Skeletal muscle tissue (tissue), 4 donors: ENCODE results near the gene OSBPL1A. TPM values are rescaled to one million over a fixed set of nuclear protein-coding genes. Genes with fewer than 3 reads are reported as not detected.

Experiments used
- H3K27ac ChIP-seq: one replicate; pipeline ENCODE4 v1.7.0; 2013; ENCODE audit warnings: mild to moderate bottlenecking, low read depth, low read length, inconsistent platforms
- H3K27me3 ChIP-seq, 3 donors: one replicate each; pipeline ENCODE4 v1.7.0; 2013; ENCODE audit warnings: low read length in 3 of 3; ENCODE audit not compliant: control insufficient read depth in 3 of 3, insufficient read depth in 3 of 3
- H3K36me3 ChIP-seq, 3 donors: one replicate each; pipeline ENCODE4 v1.7.0; 2013; ENCODE audit warnings: low read length in 3 of 3; ENCODE audit not compliant: control insufficient read depth in 3 of 3, insufficient read depth in 3 of 3
- H3K4me1 ChIP-seq, 3 donors: one replicate each; pipeline ENCODE4 v1.7.0; 2013; ENCODE audit warnings: low read length in 3 of 3, mild to moderate bottlenecking in 3 of 3; ENCODE audit not compliant: control insufficient read depth in 3 of 3, insufficient read depth in 3 of 3
- H3K4me3 ChIP-seq, 3 donors: one replicate each; pipeline ENCODE4 v1.7.0; 2013; ENCODE audit warnings: low read length in 3 of 3
- H3K9ac ChIP-seq, 3 donors: one replicate each; pipeline ENCODE4 v1.7.0; 2013; ENCODE audit warnings: low read length in 3 of 3, mild to moderate bottlenecking in 3 of 3, moderate library complexity in 2 of 3, low read depth in 1 of 3
- H3K9me3 ChIP-seq, 3 donors: one replicate each; pipeline ENCODE4 v1.7.0; 2013; ENCODE audit warnings: low read length in 3 of 3; ENCODE audit not compliant: control insufficient read depth in 3 of 3
- total RNA-seq: library from RNA; depleted of rRNA; stranded (reverse); fragments of >200 nt; gene quantifications from one replicate; pipeline ENCODE4 v1.2.3, GENCODE V29; 2014
- donor health status: Osteomylitis.

Gene OSBPL1A
- total RNA-seq, 1 donor from 2014 or later = 33.9 TPM

- Histone ChIP-seq H3K9ac (no peak overlapping the region), H3K4me1 (peaks cover 0 to 4% (median 0%) of the 10 kb centered on the region in 3 donors), H3K27ac (no peak overlapping the region), H3K4me3 (no peak overlapping the region), H3K36me3 (no peaks in the 10 kb centered on the region), H3K9me3 (no peaks in the 10 kb centered on the region), H3K27me3 (peaks cover 0 to 6% (median 3%) of the 10 kb centered on the region in 3 donors)
These were observed 256.9 kb downstream of the OSBPL1A start for GRCh38 chr18:24140697-24141096.

GRCh38 chr18:24138789-24139616 lies 258.6 kb downstream of the OSBPL1A start, which contains the start of gene CABYR:
Gene CABYR (plus strand): TSS chr18:24139062. CDS start chr18:24143115, 4,053 bp downstream.
- peak within 1 kb of the TSS; percentile 61 to 74 (median 62) for H3K4me3 ChIP-seq
- H3K27ac ChIP-seq = no peak within 1 kb of the TSS
- H3K9ac ChIP-seq = peak within 1 kb of the TSS in 1 of 3 donors; percentile 23
- peaks cover 0 to 4% (median 0%) of the 10 kb centered on the region in 3 donors for H3K4me1 ChIP-seq
- no peaks in the 10 kb centered on the region for H3K36me3 ChIP-seq
- H3K27me3 ChIP-seq = peaks cover 0 to 6% (median 3%) of the 10 kb centered on the region in 3 donors
- no peaks in the 10 kb centered on the region for H3K9me3 ChIP-seq

GRCh38 chr18:24138409-24138788 lies 259.2 kb downstream of the OSBPL1A start:
- H3K36me3 ChIP-seq = no peaks in the 10 kb centered on the region
- peaks cover 0 to 6% (median 3%) of the 10 kb centered on the region in 3 donors for H3K27me3 ChIP-seq
- peak overlapping the region in 1 of 3 donors; percentile 23 for H3K9ac ChIP-seq
- H3K27ac ChIP-seq = no peak overlapping the region
- H3K4me3 ChIP-seq = peak overlapping the region; percentile 61 to 74 (median 62)
- peaks cover 0 to 4% (median 0%) of the 10 kb centered on the region in 3 donors for H3K4me1 ChIP-seq
- no peaks in the 10 kb centered on the region for H3K9me3 ChIP-seq

GRCh38 chr18:24136967-24137373 lies 260.7 kb downstream of the OSBPL1A start:
- Histone ChIP-seq H3K9me3 (no peaks in the 10 kb centered on the region), H3K4me1 (peaks cover 0 to 4% (median 0%) of the 10 kb centered on the region in 3 donors), H3K27me3 (peaks cover 0 to 6% (median 3%) of the 10 kb centered on the region in 3 donors)

GRCh38 chr18:24130494-24130893 lies 267.1 kb downstream of the OSBPL1A start:
- H3K36me3 ChIP-seq = no peaks in the 10 kb centered on the region
- H3K9ac ChIP-seq = no peak overlapping the region
- H3K4me3 ChIP-seq = no peak overlapping the region
- no peaks in the 10 kb centered on the region for H3K4me1 ChIP-seq
- H3K9me3 ChIP-seq = no peaks in the 10 kb centered on the region
- H3K27me3 ChIP-seq = no peaks in the 10 kb centered on the region
- no peak overlapping the region for H3K27ac ChIP-seq

More at GRCh38 chr18:24136967-24137373, 260.7 kb downstream of the OSBPL1A start:
- H3K36me3 ChIP-seq = no peaks in the 10 kb centered on the region
- H3K4me3 ChIP-seq = no peak overlapping the region
- no peak overlapping the region for H3K9ac ChIP-seq
- H3K27ac ChIP-seq = no peak overlapping the region

GRCh38 chr18:24128700-24129099 lies 268.9 kb downstream of the OSBPL1A start:
- Histone ChIP-seq H3K27ac (no peak overlapping the region), H3K9me3 (no peaks in the 10 kb centered on the region), H3K27me3 (no peaks in the 10 kb centered on the region), H3K4me3 (no peak overlapping the region), H3K36me3 (no peaks in the 10 kb centered on the region), H3K4me1 (no peaks in the 10 kb centered on the region), H3K9ac (no peak overlapping the region)

GRCh38 chr18:24127735-24128134 lies 269.9 kb downstream of the OSBPL1A start:
- Histone ChIP-seq H3K4me3 (no peak overlapping the region), H3K9me3 (no peaks in the 10 kb centered on the region), H3K36me3 (no peaks in the 10 kb centered on the region), H3K27me3 (no peaks in the 10 kb centered on the region), H3K4me1 (no peaks in the 10 kb centered on the region), H3K27ac (no peak overlapping the region), H3K9ac (no peak overlapping the region)

- no peaks in the 10 kb centered on the region for H3K27me3 ChIP-seq
- no peak overlapping the region for H3K4me3 ChIP-seq
- no peak overlapping the region for H3K9ac ChIP-seq
- no peaks in the 10 kb centered on the region for H3K4me1 ChIP-seq
- no peak overlapping the region for H3K27ac ChIP-seq
- no peaks in the 10 kb centered on the region for H3K9me3 ChIP-seq
- no peaks in the 10 kb centered on the region for H3K36me3 ChIP-seq
These were observed 271.3 kb downstream of the OSBPL1A start for GRCh38 chr18:24126155-24126961.

GRCh38 chr18:24121625-24122024 lies 276.0 kb downstream of the OSBPL1A start:
- no peaks in the 10 kb centered on the region for H3K36me3 ChIP-seq
- no peak overlapping the region for H3K4me3 ChIP-seq
- H3K27me3 ChIP-seq = no peaks in the 10 kb centered on the region
- no peaks in the 10 kb centered on the region for H3K9me3 ChIP-seq
- no peak overlapping the region for H3K9ac ChIP-seq
- H3K27ac ChIP-seq = no peak overlapping the region
- H3K4me1 ChIP-seq = no peaks in the 10 kb centered on the region

- H3K4me1 ChIP-seq = no peaks in the 10 kb centered on the region
- no peak overlapping the region for H3K9ac ChIP-seq
- H3K4me3 ChIP-seq = no peak overlapping the region
- H3K9me3 ChIP-seq = no peaks in the 10 kb centered on the region
- no peaks in the 10 kb centered on the region for H3K36me3 ChIP-seq
- H3K27me3 ChIP-seq = no peaks in the 10 kb centered on the region
- H3K27ac ChIP-seq = no peak overlapping the region
These were observed 276.9 kb downstream of the OSBPL1A start for GRCh38 chr18:24120676-24121075.
